OCI-LY7 (cell line): ENCODE results near the gene USP38. TPM values are rescaled to one million over a fixed set of nuclear protein-coding genes. Genes with fewer than 3 reads are reported as not detected.

Experiments
- BruUV-seq: library from RNA; stranded (reverse); fragments of 400-500 nt; replicated peaks from 2 replicates; lab custom pipeline; 2021; lab: Mats Ljungman, UMichigan
- CTCF ChIA-PET: fragments of 300-600 bp; sonication (Branson Sonifier 250); formaldehyde crosslinking; loops from one replicate; lab custom pipeline; 2022; ENCODE audit warnings: antibody characterized with exemption; ENCODE audit not compliant: unreplicated experiment; lab: Charles Lee
- POLR2A ChIA-PET: fragments of 300-600 bp; sonication (Branson Sonifier 250); formaldehyde crosslinking; loops from one replicate; lab custom pipeline; 2022; ENCODE audit warnings: antibody characterized with exemption; lab: Charles Lee
- DNase-seq: peaks from one replicate; pipeline ENCODE4 v3.0.0-alpha.2; 2015; ENCODE audit warnings: low spot score
- H2AFZ ChIP-seq: fragments of 200-600 bp; sonication (generic), shearing (Covaris generic); 2 replicates; pipeline ENCODE4 v1.6.1; 2014; ENCODE audit warnings: mild to moderate bottlenecking, antibody characterized with exemption, low read length, moderate library complexity
- H3K27ac ChIP-seq: fragments of 200-600 bp; sonication (generic); 2 replicates; pipeline ENCODE4 v1.5.1; 2014; ENCODE audit warnings: mixed run types, low read depth, mild to moderate bottlenecking, moderate library complexity, low read length, inconsistent platforms; ENCODE audit not compliant: poor library complexity, severe bottlenecking
- H3K36me3 ChIP-seq: fragments of 200-600 bp; sonication (generic); 2 replicates; pipeline ENCODE4 v1.6.1; 2014; ENCODE audit warnings: mild to moderate bottlenecking, antibody characterized with exemption, low read length, moderate library complexity, mixed read lengths; ENCODE audit not compliant: insufficient read depth
- H3K4me1 ChIP-seq: fragments of 200-600 bp; sonication (generic); 2 replicates; pipeline ENCODE4 v1.5.1; 2014; ENCODE audit warnings: mild to moderate bottlenecking, low read length; ENCODE audit not compliant: insufficient read depth, poor library complexity, severe bottlenecking
- H3K4me2 ChIP-seq: fragments of 200-600 bp; sonication (generic); 2 replicates; pipeline ENCODE4 v1.6.1; 2014; ENCODE audit warnings: mild to moderate bottlenecking, low read length
- H3K4me3 ChIP-seq: fragments of 200-600 bp; sonication (generic); 2 replicates; pipeline ENCODE4 v1.5.1; 2014; ENCODE audit warnings: mild to moderate bottlenecking, low read depth, low read length; ENCODE audit not compliant: poor library complexity, severe bottlenecking
- H3K79me2 ChIP-seq: fragments of 200-600 bp; sonication (generic); 2 replicates; pipeline ENCODE4 v1.6.1; 2016; ENCODE audit warnings: low read depth, mild to moderate bottlenecking, low read length, moderate library complexity, mixed read lengths; ENCODE audit not compliant: insufficient read depth
- H3K9me2 ChIP-seq: fragments of 200-600 bp; sonication (generic); 2 replicates; pipeline ENCODE4 v1.6.1; 2016; ENCODE audit warnings: mild to moderate bottlenecking, low read length, mixed read lengths; ENCODE audit not compliant: insufficient read depth
- H3K9me3 ChIP-seq: fragments of 200-600 bp; sonication (generic); 2 replicates; pipeline ENCODE4 v1.6.1; 2014; ENCODE audit warnings: mild to moderate bottlenecking, mixed run types, low read length, mixed read lengths
- H4K20me1 ChIP-seq: fragments of 200-600 bp; sonication (generic); 2 replicates; pipeline ENCODE4 v1.6.1; 2014; ENCODE audit warnings: mild to moderate bottlenecking, antibody characterized with exemption, low read length, moderate library complexity, mixed read lengths; ENCODE audit not compliant: insufficient read depth
- CTCF ChIP-seq: fragments of 200-600 bp; sonication (generic); conservative IDR thresholded peaks from 2 replicates; pipeline ENCODE4 v1.5.1; 2014; ENCODE audit warnings: mild to moderate bottlenecking, antibody characterized with exemption, low read length, moderate library complexity, mixed read lengths
- EZH2phosphoT487 ChIP-seq: fragments of 200-600 bp; sonication (generic); IDR thresholded peaks from 2 replicates; pipeline ENCODE4 v1.6.1; 2018; ENCODE audit warnings: low read depth, borderline replicate concordance, mild to moderate bottlenecking, mixed run types, antibody characterized with exemption, low read length, moderate library complexity, mixed read lengths
- intact Hi-C: fragments of 100-400 bp; cut with micrococcal nuclease; formaldehyde crosslinking; loops from one replicate; pipeline ENCODE4 v1.10.0; 2022; ENCODE audit not compliant: unreplicated experiment
- total RNA-seq, 2 experiments: library from RNA; depleted of rRNA in 1 of 2; stranded (reverse); fragments of >200 nt in 1 of 2; shearing (Covaris generic) in 1 of 2; gene quantifications; 2 replicates each; pipeline ENCODE4 v1.2.3, GENCODE V29; 2014 to 2022

Gene USP38
- total RNA-seq, 2 experiments from 2014 or later: 23.6 to 25.7 TPM

DNA sequence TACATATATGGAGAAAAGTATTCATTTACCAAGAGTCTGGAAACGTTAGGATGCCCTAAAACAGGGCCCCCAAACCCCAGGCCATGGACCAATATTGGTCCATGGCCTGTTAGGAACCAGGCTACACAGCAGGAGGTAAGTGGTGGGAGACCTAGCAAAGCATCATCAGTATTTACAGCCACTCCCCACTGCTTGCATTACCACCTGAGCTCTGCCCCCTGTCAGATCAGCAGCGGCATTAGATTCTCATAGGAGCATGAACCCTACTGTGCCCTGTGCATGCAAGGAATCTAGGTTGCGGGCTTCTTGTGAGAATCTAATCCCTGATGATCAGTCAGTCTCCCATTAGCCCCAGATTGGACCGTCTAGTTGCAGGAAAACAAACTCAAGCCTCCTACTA is 62.3 kb downstream of the USP38 start:
- Histone ChIP-seq H3K4me1 (no peaks in the 10 kb centered on the region), H3K9me3 (peaks cover 15% of the 10 kb centered on the region), H3K36me3 (no peaks in the 10 kb centered on the region), H4K20me1 (no peaks in the 10 kb centered on the region), H3K4me3 (no peak overlapping the region), H3K9me2 (no peaks in the 10 kb centered on the region), H3K79me2 (no peaks in the 10 kb centered on the region), H2AFZ (no peak overlapping the region), H3K4me2 (no peak overlapping the region), H3K27ac (no peak overlapping the region)
- POLR2A ChIA-PET: interaction anchor here (0.6 kb wide), 1 partner anchor 57 kb away, joined by 3 read pairs; no protein-coding TSS in a partner anchor
- TF ChIP-seq EZH2phosphoT487 (no peak), CTCF (no peak)
- BruUV-seq: no TSS peak
- intact Hi-C loops: no loop called here
- DNase-seq: no peak
- CTCF ChIA-PET: no interaction called here

- Histone ChIP-seq H3K4me2 (no peak overlapping the region), H3K4me3 (no peak overlapping the region), H3K79me2 (no peaks in the 10 kb centered on the region), H3K9me3 (peaks cover 6% of the 10 kb centered on the region), H3K36me3 (no peaks in the 10 kb centered on the region), H3K4me1 (no peaks in the 10 kb centered on the region), H3K27ac (no peak overlapping the region), H2AFZ (no peak overlapping the region), H3K9me2 (no peaks in the 10 kb centered on the region), H4K20me1 (no peaks in the 10 kb centered on the region)
- BruUV-seq: no TSS peak
- ChIA-PET CTCF (no interaction called here), POLR2A (no interaction called here)
- no peak for DNase-seq
- intact Hi-C loops: no loop called here
- TF ChIP-seq EZH2phosphoT487: no peak
- TF ChIP-seq CTCF: no peak
Measured at GRCh38 chr4:143247866-143248265, 63.1 kb downstream of the USP38 start.

- no peak overlapping the region for H3K4me2 ChIP-seq
- no peaks in the 10 kb centered on the region for H4K20me1 ChIP-seq
- no peak for DNase-seq
- H3K4me3 ChIP-seq: no peak overlapping the region
- ChIA-PET POLR2A (no interaction called here), CTCF (no interaction called here)
- intact Hi-C loops: no loop called here
- no peaks in the 10 kb centered on the region for H3K9me2 ChIP-seq
- no TSS peak for BruUV-seq
- H3K27ac ChIP-seq: no peak overlapping the region
- no peak for TF ChIP-seq CTCF
- TF ChIP-seq EZH2phosphoT487: no peak
- H3K79me2 ChIP-seq: no peaks in the 10 kb centered on the region
- no peak overlapping the region for H2AFZ ChIP-seq
- no peaks in the 10 kb centered on the region for H3K9me3 ChIP-seq
- H3K36me3 ChIP-seq: no peaks in the 10 kb centered on the region
- no peaks in the 10 kb centered on the region for H3K4me1 ChIP-seq
Measured at GRCh38 chr4:143248827-143249226, 64.1 kb downstream of the USP38 start.
